B cell (primary cell): ENCODE data around the gene GPR176.

Experiments
- CTCF ChIP-seq: fragments of 200-600 bp; IDR thresholded peaks from one replicate; pipeline ENCODE4 v1.8.0; 2022; ENCODE audit warnings: antibody characterized with exemption, mild to moderate bottlenecking
- EZH2 ChIP-seq: IDR thresholded peaks from 2 replicates; pipeline ENCODE4 v1.6.1; 2012; ENCODE audit warnings: borderline replicate concordance, low read depth, mild to moderate bottlenecking, moderate library complexity, low read length; ENCODE audit not compliant: insufficient read depth, poor library complexity, severe bottlenecking

DNA sequence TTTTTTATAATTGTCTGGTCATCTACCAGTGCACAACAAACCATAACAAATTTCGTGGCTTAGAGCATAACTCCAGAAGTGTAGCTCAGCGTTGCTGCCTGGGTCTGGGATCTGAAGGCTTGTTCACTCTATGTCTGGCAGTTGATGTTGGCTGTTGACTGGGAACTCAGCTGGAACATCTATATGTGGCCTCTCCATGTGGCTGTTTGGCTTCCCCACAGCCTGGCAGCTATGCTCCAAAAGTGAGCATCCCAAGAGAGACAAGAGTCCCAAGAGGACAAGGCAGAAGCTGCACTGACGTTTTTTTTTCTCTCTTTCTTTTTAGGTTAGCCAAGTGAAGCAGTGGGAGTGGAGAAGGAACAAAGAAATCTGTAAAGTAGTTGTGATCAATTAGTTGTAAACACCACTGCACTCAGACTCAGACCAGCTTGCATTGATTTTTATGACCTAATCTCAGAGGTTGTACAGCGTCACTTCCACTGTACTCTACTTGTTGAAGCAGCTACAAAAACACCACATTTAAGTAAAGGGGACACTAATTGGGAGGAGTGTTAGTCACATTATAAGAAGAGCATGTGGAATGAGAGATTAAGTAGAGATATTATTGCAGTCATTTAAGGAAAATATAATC lies 2.5 kb upstream of the GPR176 start:
- TF ChIP-seq CTCF (no peak), EZH2 (no peak)
